GM12878 (cell line): ENCODE results near the gene GPR108. TPM values are rescaled to one million over a fixed set of nuclear protein-coding genes. Genes with fewer than 3 reads are reported as not detected.
A peak's percentile ranks its signal among the peaks of the same experiment; 100 is the strongest.

Experiments
- ATAC-seq: fragments of 200-7000 bp; cut with Tn5 transposase; 3 replicates; pipeline ENCODE4 v1.9.1; 2020; ENCODE audit warnings: mild to moderate bottlenecking, moderate library complexity
- BruUV-seq: library from RNA; stranded (reverse); fragments of 400-500 nt; replicated peaks from 2 replicates; lab custom pipeline; 2021; lab: Mats Ljungman, UMichigan
- CTCF ChIA-PET: fragments of 300-600 bp; sonication (Branson Sonifier 250); formaldehyde crosslinking; extraction: SDS; loops from one replicate; lab custom pipeline; 2021; ENCODE audit warnings: inconsistent platforms; lab: Yijun Ruan, JAX
- POLR2A ChIA-PET: fragments of 350-600 bp; formaldehyde crosslinking; extraction: SDS; loops from one replicate; lab custom pipeline; 2021; ENCODE audit warnings: inconsistent platforms; lab: Charles Lee
- RAD21 ChIA-PET: fragments of 300-600 bp; sonication (Branson Sonifier 250); formaldehyde crosslinking; loops from one replicate; lab custom pipeline; 2023; ENCODE audit warnings: antibody characterized with exemption; ENCODE audit not compliant: unreplicated experiment; lab: Charles Lee
- SMC1A ChIA-PET: fragments of 300-600 bp; sonication (Branson Sonifier 250); formaldehyde crosslinking; loops from one replicate; lab custom pipeline; 2023; ENCODE audit not compliant: unreplicated experiment, uncharacterized antibody; lab: Charles Lee
- DNase-seq: peaks from one replicate; pipeline ENCODE4 v3.0.0-alpha.2; 2011; ENCODE audit warnings: low read depth, low spot score
- FAIRE-seq: peaks from 3 replicates; lab custom pipeline; 2011; peaks lifted over from hg19 to GRCh38; lab: Jason Lieb, UNC
- H2AFZ ChIP-seq: 2 replicates; pipeline ENCODE4 v1.6.0; 2011; ENCODE audit warnings: low read depth, low read length, control low read depth; ENCODE audit not compliant: control insufficient read depth
- H3K27ac ChIP-seq: 2 replicates; pipeline ENCODE4 v1.5.1; 2011; ENCODE audit warnings: control low read depth; ENCODE audit not compliant: control insufficient read depth, insufficient read depth
- H3K27me3 ChIP-seq, 2 experiments: replicated peaks in 1 of 2; 2 replicates each; pipeline versions ENCODE4 v1.6.0 to v1.6.1; 2011; ENCODE audit warnings: low read length in 1 of 2; ENCODE audit not compliant: control insufficient read depth in 2 of 2, insufficient read depth in 2 of 2
- H3K36me3 ChIP-seq, 2 experiments: 2 replicates each; pipeline ENCODE4 v1.5.1; 2011; ENCODE audit warnings: low read length in 1 of 2; ENCODE audit not compliant: control insufficient read depth in 2 of 2, insufficient read depth in 2 of 2
- H3K4me1 ChIP-seq: 2 replicates; pipeline ENCODE4 v1.6.1; 2011; ENCODE audit warnings: mild to moderate bottlenecking, low read length, moderate library complexity, mixed read lengths; ENCODE audit not compliant: control insufficient read depth, insufficient read depth
- H3K4me2 ChIP-seq: 2 replicates; pipeline ENCODE4 v1.6.0; 2011; ENCODE audit warnings: control low read depth; ENCODE audit not compliant: control insufficient read depth, insufficient read depth
- H3K4me3 ChIP-seq: fragments of 200-600 bp; sonication (generic); 2 replicates; pipeline ENCODE4 v1.5.1; 2016
- H3K79me2 ChIP-seq: 2 replicates; pipeline ENCODE4 v1.6.0; 2011; ENCODE audit warnings: low read length; ENCODE audit not compliant: control insufficient read depth, insufficient read depth
- H3K9ac ChIP-seq: 2 replicates; pipeline ENCODE4 v1.8.0; 2011; ENCODE audit warnings: low read length, control low read depth, mixed read lengths; ENCODE audit not compliant: control insufficient read depth, insufficient read depth
- H3K9me3 ChIP-seq: replicated peaks from 3 replicates; pipeline ENCODE4 v1.5.1; 2011; ENCODE audit warnings: mild to moderate bottlenecking, low read length; ENCODE audit not compliant: control insufficient read depth, insufficient read depth
- H4K20me1 ChIP-seq: 2 replicates; pipeline ENCODE4 v1.6.0; 2011; ENCODE audit not compliant: control insufficient read depth, insufficient read depth
- BMI1 ChIP-seq: fragments of 450-650 bp; IDR thresholded peaks from 2 replicates; pipeline ENCODE4 v1.6.1; 2016; ENCODE audit warnings: mild to moderate bottlenecking, moderate library complexity, borderline replicate concordance
- CHD2 ChIP-seq: IDR thresholded peaks from 2 replicates; pipeline ENCODE4 v1.6.1; 2011; ENCODE audit warnings: low read depth, low read length, improper control_type of control experiment, borderline replicate concordance
- CTCF ChIP-seq, 3 experiments: IDR thresholded peaks in 2 of 3; conservative IDR thresholded peaks in 1 of 3; 2 replicates each; pipeline ENCODE4 v1.5.1; 2011; ENCODE audit warnings: low read depth in 3 of 3, low read length in 3 of 3, mild to moderate bottlenecking in 3 of 3, control low read depth in 2 of 3, moderate library complexity in 2 of 3, inconsistent platforms in 1 of 3, mixed read lengths in 1 of 3; ENCODE audit not compliant: control insufficient read depth in 2 of 3, insufficient read depth in 1 of 3; ENCODE audit errors: extremely low read depth in 1 of 3
- KLF5 ChIP-seq: fragments of 450-650 bp; IDR thresholded peaks from 2 replicates; pipeline ENCODE4 v1.6.1; 2014; ENCODE audit warnings: mild to moderate bottlenecking; ENCODE audit not compliant: partially characterized antibody
- MEF2A ChIP-seq: IDR thresholded peaks from 2 replicates; pipeline ENCODE4 v1.6.1; 2011; ENCODE audit warnings: low read depth, mild to moderate bottlenecking, low read length, moderate library complexity; ENCODE audit not compliant: insufficient read depth
- PAX8 ChIP-seq: fragments of 450-650 bp; IDR thresholded peaks from 2 replicates; pipeline ENCODE4 v1.6.1; 2017; ENCODE audit warnings: mild to moderate bottlenecking, moderate library complexity
- RFX5 ChIP-seq: IDR thresholded peaks from 2 replicates; pipeline ENCODE4 v1.6.1; 2011; ENCODE audit warnings: low read depth, low read length, improper control_type of control experiment
- SREBF2 ChIP-seq: IDR thresholded peaks from 2 replicates; pipeline ENCODE4 v1.6.1; 2012; ENCODE audit warnings: mild to moderate bottlenecking, low read length
- WRNIP1 ChIP-seq: IDR thresholded peaks from 2 replicates; pipeline ENCODE4 v1.6.1; 2011; ENCODE audit warnings: low read depth, low read length, improper control_type of control experiment, borderline replicate concordance
- WGBS: methylation state at CpG from one replicate; pipeline ENCODE4 v1.1.6; 2016; ENCODE audit warnings: low lambda C conversion rate; ENCODE audit not compliant: insufficient replicate concordance, insufficient coverage; ENCODE audit errors: missing lambda C conversion rate; 5-methylcytosine and 5-hydroxymethylcytosine counted together
- in situ Hi-C: fragments of 300-500 bp; cut with MboI; formaldehyde crosslinking; loops from 9 replicates; pipeline ENCODE4 v1.14.3; 2018; ENCODE audit warnings: mixed read lengths
- intact Hi-C: fragments of 100-400 bp; cut with micrococcal nuclease; formaldehyde crosslinking; loops from one replicate; pipeline ENCODE4 v1.14.2; 2022; ENCODE audit not compliant: unreplicated experiment
- polyA plus RNA-seq, 11 experiments: library from polyadenylated mRNA; depleted of rRNA in 4 of 11; unstranded in 6 of 11; stranded (reverse) in 5 of 11; fragments of >200 nt; fragmentation: Nextera tagmentation in 4 of 11; fragmentation: Illumina TruSeq in 1 of 11; extraction: Ambion mirVana in 4 of 11; extraction: Trizol in 1 of 11; gene quantifications; 1 replicate in 1 of 11; 2 replicates in 10 of 11; pipeline versions ENCODE4 v1.2.1 to v1.2.3, GENCODE V29; 2011 to 2016; ENCODE audit warnings: inconsistent platforms in 2 of 11, missing spikeins in 2 of 11, low read depth in 1 of 11
- total RNA-seq, 4 experiments: library from RNA; depleted of rRNA in 3 of 4; stranded (reverse); fragments of >200 nt in 3 of 4; fragmentation: Illumina TruSeq in 1 of 4; extraction: Trizol in 1 of 4; gene quantifications; 2 replicates each; pipeline versions ENCODE4 v1.2.1 to v1.2.3, GENCODE V29; 2013 to 2021
- TF ChIP-seq, protein P1 (sequence below): IDR thresholded peaks from 2 replicates; pipeline ENCODE4 v1.6.1; 2012; ENCODE audit warnings: low read depth, low read length, improper control_type of control experiment

Gene GPR108
- total and polyA plus RNA-seq, 10 of the 15 experiments (the other 5 are each of a cell fraction or from before 2014, with no cell fraction given) = 4.4 to 87.2 (median 57.1) TPM

DNA sequence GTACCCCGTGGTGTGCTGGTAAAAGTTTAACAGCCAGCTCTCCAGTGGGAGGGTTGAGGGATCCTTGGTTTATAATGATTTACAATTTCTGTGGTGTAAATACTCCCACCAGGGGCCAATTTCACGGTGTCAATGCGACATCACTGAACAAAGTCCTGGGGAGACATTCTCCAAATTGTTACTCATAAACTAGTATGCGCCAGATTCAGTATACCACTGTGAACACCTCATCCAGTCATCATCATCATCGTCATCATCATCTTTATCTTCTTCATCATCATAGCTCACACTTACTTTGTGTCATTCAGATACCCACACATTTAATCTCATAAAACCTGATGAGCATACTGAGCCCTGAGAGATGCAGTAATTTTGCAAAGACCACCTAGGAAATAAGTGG is 50.3 kb downstream of the GPR108 start:
- ATAC-seq = peak; percentile 32

GRCh38 chr19:6686628-6686975 is 50.8 kb downstream of the GPR108 start:
- ATAC-seq (peak; percentile 64), FAIRE-seq (no peak), DNase-seq (no peak)
- Histone ChIP-seq H3K4me1 (peaks cover 4% of the 10 kb centered on the region), H3K79me2 (no peaks in the 10 kb centered on the region), H3K36me3 (no peaks in the 10 kb centered on the region), H3K4me2 (no peak overlapping the region), H3K9ac (no peak overlapping the region), H2AFZ (no peak overlapping the region), H3K9me3 (peaks cover 1% of the 10 kb centered on the region; the same call in 1 of the 3 replicates), H3K27me3 (no peaks in the 10 kb centered on the region), H3K27ac (no peak overlapping the region), H4K20me1 (no peaks in the 10 kb centered on the region), H3K4me3 (no peak overlapping the region)
- WGBS = 37% methylated on average over 4 of the region's 4 CpGs
- ChIA-PET CTCF (interaction anchor here (0.6 kb wide), 2 partner anchors 51 to 1882 kb away, joined by 3 to 4 read pairs; partner anchors contain the start of gene GPR108), POLR2A (interaction anchor here (1.0 to 1.2 kb wide), 2 partner anchors 13 to 25 kb away, joined by 3 read pairs; no protein-coding TSS in a partner anchor), SMC1A (interaction anchor here (0.9 to 1.3 kb wide), 3 partner anchors 9 to 34 kb away, joined by 3 read pairs; no protein-coding TSS in a partner anchor), RAD21 (interaction anchor here (1.5 to 2.1 kb wide), 2 partner anchors 12 to 55 kb away, joined by 3 to 7 read pairs; no protein-coding TSS in a partner anchor)
- intact Hi-C loops = no loop called here
- BruUV-seq = no TSS peak
- in situ Hi-C loops = no loop called here
- TF ChIP-seq BMI1 = no peak
- TF ChIP-seq, protein P1, sequence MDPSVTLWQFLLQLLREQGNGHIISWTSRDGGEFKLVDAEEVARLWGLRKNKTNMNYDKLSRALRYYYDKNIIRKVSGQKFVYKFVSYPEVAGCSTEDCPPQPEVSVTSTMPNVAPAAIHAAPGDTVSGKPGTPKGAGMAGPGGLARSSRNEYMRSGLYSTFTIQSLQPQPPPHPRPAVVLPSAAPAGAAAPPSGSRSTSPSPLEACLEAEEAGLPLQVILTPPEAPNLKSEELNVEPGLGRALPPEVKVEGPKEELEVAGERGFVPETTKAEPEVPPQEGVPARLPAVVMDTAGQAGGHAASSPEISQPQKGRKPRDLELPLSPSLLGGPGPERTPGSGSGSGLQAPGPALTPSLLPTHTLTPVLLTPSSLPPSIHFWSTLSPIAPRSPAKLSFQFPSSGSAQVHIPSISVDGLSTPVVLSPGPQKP = no peak
- no peak for TF ChIP-seq PAX8
- no peak for TF ChIP-seq KLF5
- no peak for TF ChIP-seq CHD2
- TF ChIP-seq CTCF (IDR thresholded peaks at IDR 0.05 in 2 of 3, conservative IDR thresholded peaks at IDR 0.05 in 1 of 3; ENCODE audit: control insufficient read depth in 2 of 3, extremely low read depth in 1 of 3, insufficient read depth in 1 of 3, low read depth in 3 of 3, low read length in 3 of 3) = no peak
- no peak for TF ChIP-seq SREBF2
- TF ChIP-seq WRNIP1 = no peak
- no peak for TF ChIP-seq MEF2A
- no peak for TF ChIP-seq RFX5

More for the DNA sequence above, 50.3 kb downstream of the GPR108 start:
- H3K36me3 ChIP-seq = no peaks in the 10 kb centered on the region
- no peak for TF ChIP-seq PAX8
- H3K4me2 ChIP-seq = no peak overlapping the region
- ChIA-PET RAD21 (interaction anchor here (1.5 to 2.1 kb wide), 2 partner anchors 12 to 56 kb away, joined by 3 to 7 read pairs; no protein-coding TSS in a partner anchor), POLR2A (interaction anchor here (1.0 to 1.5 kb wide), 2 partner anchors 14 to 17 kb away, joined by 3 to 4 read pairs; partner anchors contain the start of gene TNFSF14), SMC1A (interaction anchor here (1.0 to 1.3 kb wide), 3 partner anchors 13 to 35 kb away, joined by 3 to 5 read pairs (median 3); no protein-coding TSS in a partner anchor), CTCF (interaction anchor here (0.6 kb wide), 1 partner anchor 1883 kb away, joined by 4 read pairs; no protein-coding TSS in a partner anchor)
- H3K4me3 ChIP-seq = no peak overlapping the region
- H3K9me3 ChIP-seq = peaks cover 1% of the 10 kb centered on the region; the same call in 1 of the 3 replicates
- intact Hi-C loops = no loop called here
- no peak overlapping the region for H3K27ac ChIP-seq
- H3K79me2 ChIP-seq = no peaks in the 10 kb centered on the region
- H3K9ac ChIP-seq = no peak overlapping the region
- no peaks in the 10 kb centered on the region for H3K27me3 ChIP-seq
- FAIRE-seq (no peak), DNase-seq (no peak)
- H2AFZ ChIP-seq = no peak overlapping the region
- H3K4me1 ChIP-seq = peaks cover 4% of the 10 kb centered on the region
- H4K20me1 ChIP-seq = no peaks in the 10 kb centered on the region
- in situ Hi-C loops = no loop called here
- BruUV-seq = no TSS peak
- 44% methylated on average over 5 of the region's 5 CpGs for WGBS
